GM12878 (cell line): ENCODE measurements around the gene DNAH1. TPM values are rescaled to one million over a fixed set of nuclear protein-coding genes. Genes with fewer than 3 reads are reported as not detected.

Experiments
- ATAC-seq: fragments of 200-7000 bp; cut with Tn5 transposase; 3 replicates; pipeline ENCODE4 v1.9.1; 2020; ENCODE audit warnings: mild to moderate bottlenecking, moderate library complexity
- BruUV-seq: library from RNA; stranded (reverse); fragments of 400-500 nt; replicated peaks from 2 replicates; lab custom pipeline; 2021; lab: Mats Ljungman, UMichigan
- CTCF ChIA-PET: fragments of 300-600 bp; sonication (Branson Sonifier 250); formaldehyde crosslinking; extraction: SDS; loops from one replicate; lab custom pipeline; 2021; ENCODE audit warnings: inconsistent platforms; lab: Yijun Ruan, JAX
- POLR2A ChIA-PET: fragments of 350-600 bp; formaldehyde crosslinking; extraction: SDS; loops from one replicate; lab custom pipeline; 2021; ENCODE audit warnings: inconsistent platforms; lab: Charles Lee
- RAD21 ChIA-PET: fragments of 300-600 bp; sonication (Branson Sonifier 250); formaldehyde crosslinking; loops from one replicate; lab custom pipeline; 2023; ENCODE audit warnings: antibody characterized with exemption; ENCODE audit not compliant: unreplicated experiment; lab: Charles Lee
- SMC1A ChIA-PET: fragments of 300-600 bp; sonication (Branson Sonifier 250); formaldehyde crosslinking; loops from one replicate; lab custom pipeline; 2023; ENCODE audit not compliant: unreplicated experiment, uncharacterized antibody; lab: Charles Lee
- DNase-seq: peaks from one replicate; pipeline ENCODE4 v3.0.0-alpha.2; 2011; ENCODE audit warnings: low read depth, low spot score
- FAIRE-seq: peaks from 3 replicates; lab custom pipeline; 2011; peaks lifted over from hg19 to GRCh38; lab: Jason Lieb, UNC
- H2AFZ ChIP-seq: 2 replicates; pipeline ENCODE4 v1.6.0; 2011; ENCODE audit warnings: low read depth, low read length, control low read depth; ENCODE audit not compliant: control insufficient read depth
- H3K27ac ChIP-seq: 2 replicates; pipeline ENCODE4 v1.5.1; 2011; ENCODE audit warnings: control low read depth; ENCODE audit not compliant: control insufficient read depth, insufficient read depth
- H3K27me3 ChIP-seq, 2 experiments: replicated peaks in 1 of 2; 2 replicates each; pipeline versions ENCODE4 v1.6.0 to v1.6.1; 2011; ENCODE audit warnings: low read length in 1 of 2; ENCODE audit not compliant: control insufficient read depth in 2 of 2, insufficient read depth in 2 of 2
- H3K36me3 ChIP-seq, 2 experiments: 2 replicates each; pipeline ENCODE4 v1.5.1; 2011; ENCODE audit warnings: low read length in 1 of 2; ENCODE audit not compliant: control insufficient read depth in 2 of 2, insufficient read depth in 2 of 2
- H3K4me1 ChIP-seq: 2 replicates; pipeline ENCODE4 v1.6.1; 2011; ENCODE audit warnings: mild to moderate bottlenecking, low read length, moderate library complexity, mixed read lengths; ENCODE audit not compliant: control insufficient read depth, insufficient read depth
- H3K4me2 ChIP-seq: 2 replicates; pipeline ENCODE4 v1.6.0; 2011; ENCODE audit warnings: control low read depth; ENCODE audit not compliant: control insufficient read depth, insufficient read depth
- H3K4me3 ChIP-seq: fragments of 200-600 bp; sonication (generic); 2 replicates; pipeline ENCODE4 v1.5.1; 2016
- H3K79me2 ChIP-seq: 2 replicates; pipeline ENCODE4 v1.6.0; 2011; ENCODE audit warnings: low read length; ENCODE audit not compliant: control insufficient read depth, insufficient read depth
- H3K9ac ChIP-seq: 2 replicates; pipeline ENCODE4 v1.8.0; 2011; ENCODE audit warnings: low read length, control low read depth, mixed read lengths; ENCODE audit not compliant: control insufficient read depth, insufficient read depth
- H3K9me3 ChIP-seq: replicated peaks from 3 replicates; pipeline ENCODE4 v1.5.1; 2011; ENCODE audit warnings: mild to moderate bottlenecking, low read length; ENCODE audit not compliant: control insufficient read depth, insufficient read depth
- H4K20me1 ChIP-seq: 2 replicates; pipeline ENCODE4 v1.6.0; 2011; ENCODE audit not compliant: control insufficient read depth, insufficient read depth
- ASH2L ChIP-seq: fragments of 300-600, 200-600 bp; sonication (generic); IDR thresholded peaks from 2 replicates; pipeline ENCODE4 v1.6.1; 2017; ENCODE audit warnings: low read depth, mild to moderate bottlenecking, borderline replicate concordance
- BCL11A ChIP-seq: IDR thresholded peaks from 2 replicates; pipeline ENCODE4 v1.6.1; 2011; ENCODE audit warnings: low read depth, low read length
- BCL3 ChIP-seq: IDR thresholded peaks from 2 replicates; pipeline ENCODE4 v1.6.1; 2011; ENCODE audit warnings: borderline replicate concordance, low read depth, mild to moderate bottlenecking, moderate library complexity, low read length; ENCODE audit not compliant: insufficient read depth, poor library complexity, severe bottlenecking
- EED ChIP-seq: sonication (generic); IDR thresholded peaks from 2 replicates; pipeline ENCODE4 v1.6.1; 2016; ENCODE audit warnings: antibody characterized with exemption, low read depth
- ETV6 ChIP-seq, 2 experiments: fragments of 450-650 bp in 1 of 2; IDR thresholded peaks in 1 of 2; conservative IDR thresholded peaks in 1 of 2; 2 replicates each; pipeline ENCODE4 v1.6.1; 2014; ENCODE audit warnings: antibody characterized with exemption in 1 of 2, borderline replicate concordance in 1 of 2, low read depth in 1 of 2, mild to moderate bottlenecking in 1 of 2, moderate library complexity in 1 of 2
- NFYA ChIP-seq: IDR thresholded peaks from 2 replicates; pipeline ENCODE4 v1.6.1; 2011; ENCODE audit warnings: low read depth, mild to moderate bottlenecking, low read length, improper control_type of control experiment, borderline replicate concordance
- PKNOX1 ChIP-seq: fragments of 450-650 bp; IDR thresholded peaks from 2 replicates; pipeline ENCODE4 v1.6.1; 2016; ENCODE audit warnings: mild to moderate bottlenecking
- STAT3 ChIP-seq: IDR thresholded peaks from 2 replicates; pipeline ENCODE4 v1.6.1; 2011; ENCODE audit warnings: low read depth, low read length, improper control_type of control experiment
- WGBS: methylation state at CpG from one replicate; pipeline ENCODE4 v1.1.6; 2016; ENCODE audit warnings: low lambda C conversion rate; ENCODE audit not compliant: insufficient replicate concordance, insufficient coverage; ENCODE audit errors: missing lambda C conversion rate; 5-methylcytosine and 5-hydroxymethylcytosine counted together
- in situ Hi-C: fragments of 300-500 bp; cut with MboI; formaldehyde crosslinking; loops from 9 replicates; pipeline ENCODE4 v1.14.3; 2018; ENCODE audit warnings: mixed read lengths
- intact Hi-C: fragments of 100-400 bp; cut with micrococcal nuclease; formaldehyde crosslinking; loops from one replicate; pipeline ENCODE4 v1.14.2; 2022; ENCODE audit not compliant: unreplicated experiment
- polyA plus RNA-seq, 11 experiments: library from polyadenylated mRNA; depleted of rRNA in 4 of 11; unstranded in 6 of 11; stranded (reverse) in 5 of 11; fragments of >200 nt; fragmentation: Nextera tagmentation in 4 of 11; fragmentation: Illumina TruSeq in 1 of 11; extraction: Ambion mirVana in 4 of 11; extraction: Trizol in 1 of 11; gene quantifications; 1 replicate in 1 of 11; 2 replicates in 10 of 11; pipeline versions ENCODE4 v1.2.1 to v1.2.3, GENCODE V29; 2011 to 2016; ENCODE audit warnings: inconsistent platforms in 2 of 11, missing spikeins in 2 of 11, low read depth in 1 of 11
- total RNA-seq, 4 experiments: library from RNA; depleted of rRNA in 3 of 4; stranded (reverse); fragments of >200 nt in 3 of 4; fragmentation: Illumina TruSeq in 1 of 4; extraction: Trizol in 1 of 4; gene quantifications; 2 replicates each; pipeline versions ENCODE4 v1.2.1 to v1.2.3, GENCODE V29; 2013 to 2021
- TF ChIP-seq, protein P1 (sequence below): IDR thresholded peaks from 2 replicates; pipeline ENCODE4 v1.6.1; 2012; ENCODE audit warnings: mild to moderate bottlenecking, low read depth, low read length
- TF ChIP-seq, protein P2 (sequence below): IDR thresholded peaks from 2 replicates; pipeline ENCODE4 v1.6.1; 2012; ENCODE audit warnings: improper control_type of control experiment, low read depth, low read length; ENCODE audit not compliant: insufficient replicate concordance

The DNAH1 gene
- total and polyA plus RNA-seq, 10 of the 15 experiments (the other 5 are each of a cell fraction or from before 2014, with no cell fraction given), result 0.31 to 5.8 (median 2.7) TPM

DNA sequence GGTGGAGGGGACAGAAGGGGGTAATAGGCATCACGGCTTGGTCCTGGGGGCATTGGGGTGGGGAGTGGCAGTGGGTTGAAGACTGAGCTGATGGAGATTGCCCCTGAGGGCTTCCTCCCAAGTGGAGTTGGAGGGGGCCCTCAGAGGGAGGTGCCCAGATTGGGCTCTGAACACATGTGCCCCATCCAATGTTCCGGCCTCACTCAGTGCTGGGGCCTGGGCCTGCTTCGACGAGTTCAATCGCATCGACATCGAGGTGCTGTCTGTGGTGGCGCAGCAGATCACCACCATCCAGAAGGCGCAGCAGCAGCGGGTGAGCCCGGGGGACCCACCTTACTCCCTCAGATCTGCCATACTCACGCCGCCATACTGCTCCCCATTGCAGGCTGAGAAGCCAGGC is 45.3 kb downstream of the DNAH1 start (continued):
- TF ChIP-seq, protein P1, sequence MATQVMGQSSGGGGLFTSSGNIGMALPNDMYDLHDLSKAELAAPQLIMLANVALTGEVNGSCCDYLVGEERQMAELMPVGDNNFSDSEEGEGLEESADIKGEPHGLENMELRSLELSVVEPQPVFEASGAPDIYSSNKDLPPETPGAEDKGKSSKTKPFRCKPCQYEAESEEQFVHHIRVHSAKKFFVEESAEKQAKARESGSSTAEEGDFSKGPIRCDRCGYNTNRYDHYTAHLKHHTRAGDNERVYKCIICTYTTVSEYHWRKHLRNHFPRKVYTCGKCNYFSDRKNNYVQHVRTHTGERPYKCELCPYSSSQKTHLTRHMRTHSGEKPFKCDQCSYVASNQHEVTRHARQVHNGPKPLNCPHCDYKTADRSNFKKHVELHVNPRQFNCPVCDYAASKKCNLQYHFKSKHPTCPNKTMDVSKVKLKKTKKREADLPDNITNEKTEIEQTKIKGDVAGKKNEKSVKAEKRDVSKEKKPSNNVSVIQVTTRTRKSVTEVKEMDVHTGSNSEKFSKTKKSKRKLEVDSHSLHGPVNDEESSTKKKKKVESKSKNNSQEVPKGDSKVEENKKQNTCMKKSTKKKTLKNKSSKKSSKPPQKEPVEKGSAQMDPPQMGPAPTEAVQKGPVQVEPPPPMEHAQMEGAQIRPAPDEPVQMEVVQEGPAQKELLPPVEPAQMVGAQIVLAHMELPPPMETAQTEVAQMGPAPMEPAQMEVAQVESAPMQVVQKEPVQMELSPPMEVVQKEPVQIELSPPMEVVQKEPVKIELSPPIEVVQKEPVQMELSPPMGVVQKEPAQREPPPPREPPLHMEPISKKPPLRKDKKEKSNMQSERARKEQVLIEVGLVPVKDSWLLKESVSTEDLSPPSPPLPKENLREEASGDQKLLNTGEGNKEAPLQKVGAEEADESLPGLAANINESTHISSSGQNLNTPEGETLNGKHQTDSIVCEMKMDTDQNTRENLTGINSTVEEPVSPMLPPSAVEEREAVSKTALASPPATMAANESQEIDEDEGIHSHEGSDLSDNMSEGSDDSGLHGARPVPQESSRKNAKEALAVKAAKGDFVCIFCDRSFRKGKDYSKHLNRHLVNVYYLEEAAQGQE, result no peak
- TF ChIP-seq NFYA, result no peak
- TF ChIP-seq STAT3, result no peak
- no peak for TF ChIP-seq BCL11A

- POLR2A ChIA-PET, result no interaction called here
- Histone ChIP-seq H3K27ac (no peak overlapping the region), H3K4me2 (no peak overlapping the region), H4K20me1 (no peaks in the 10 kb centered on the region), H3K4me1 (no peaks in the 10 kb centered on the region), H3K9ac (no peak overlapping the region), H2AFZ (no peak overlapping the region), H3K79me2 (no peaks in the 10 kb centered on the region), H3K36me3 (no peaks in the 10 kb centered on the region), H3K27me3 (no peaks in the 10 kb centered on the region), H3K4me3 (no peak overlapping the region), H3K9me3 (no peaks in the 10 kb centered on the region)
- BruUV-seq, result no TSS peak
- in situ Hi-C loops (no loop called here), intact Hi-C loops (no loop called here)
- no peak for ATAC-seq
- no peak for DNase-seq
- no peak for TF ChIP-seq PKNOX1
- TF ChIP-seq ETV6 (conservative IDR thresholded peaks at IDR 0.05 in 1 of 2, IDR thresholded peaks at IDR 0.05 in 1 of 2; ENCODE audit: borderline replicate concordance in 1 of 2, low read depth in 1 of 2), result no peak
- TF ChIP-seq BCL3, result no peak
- no peak for TF ChIP-seq ASH2L
- no peak for TF ChIP-seq EED
- TF ChIP-seq, protein P2, sequence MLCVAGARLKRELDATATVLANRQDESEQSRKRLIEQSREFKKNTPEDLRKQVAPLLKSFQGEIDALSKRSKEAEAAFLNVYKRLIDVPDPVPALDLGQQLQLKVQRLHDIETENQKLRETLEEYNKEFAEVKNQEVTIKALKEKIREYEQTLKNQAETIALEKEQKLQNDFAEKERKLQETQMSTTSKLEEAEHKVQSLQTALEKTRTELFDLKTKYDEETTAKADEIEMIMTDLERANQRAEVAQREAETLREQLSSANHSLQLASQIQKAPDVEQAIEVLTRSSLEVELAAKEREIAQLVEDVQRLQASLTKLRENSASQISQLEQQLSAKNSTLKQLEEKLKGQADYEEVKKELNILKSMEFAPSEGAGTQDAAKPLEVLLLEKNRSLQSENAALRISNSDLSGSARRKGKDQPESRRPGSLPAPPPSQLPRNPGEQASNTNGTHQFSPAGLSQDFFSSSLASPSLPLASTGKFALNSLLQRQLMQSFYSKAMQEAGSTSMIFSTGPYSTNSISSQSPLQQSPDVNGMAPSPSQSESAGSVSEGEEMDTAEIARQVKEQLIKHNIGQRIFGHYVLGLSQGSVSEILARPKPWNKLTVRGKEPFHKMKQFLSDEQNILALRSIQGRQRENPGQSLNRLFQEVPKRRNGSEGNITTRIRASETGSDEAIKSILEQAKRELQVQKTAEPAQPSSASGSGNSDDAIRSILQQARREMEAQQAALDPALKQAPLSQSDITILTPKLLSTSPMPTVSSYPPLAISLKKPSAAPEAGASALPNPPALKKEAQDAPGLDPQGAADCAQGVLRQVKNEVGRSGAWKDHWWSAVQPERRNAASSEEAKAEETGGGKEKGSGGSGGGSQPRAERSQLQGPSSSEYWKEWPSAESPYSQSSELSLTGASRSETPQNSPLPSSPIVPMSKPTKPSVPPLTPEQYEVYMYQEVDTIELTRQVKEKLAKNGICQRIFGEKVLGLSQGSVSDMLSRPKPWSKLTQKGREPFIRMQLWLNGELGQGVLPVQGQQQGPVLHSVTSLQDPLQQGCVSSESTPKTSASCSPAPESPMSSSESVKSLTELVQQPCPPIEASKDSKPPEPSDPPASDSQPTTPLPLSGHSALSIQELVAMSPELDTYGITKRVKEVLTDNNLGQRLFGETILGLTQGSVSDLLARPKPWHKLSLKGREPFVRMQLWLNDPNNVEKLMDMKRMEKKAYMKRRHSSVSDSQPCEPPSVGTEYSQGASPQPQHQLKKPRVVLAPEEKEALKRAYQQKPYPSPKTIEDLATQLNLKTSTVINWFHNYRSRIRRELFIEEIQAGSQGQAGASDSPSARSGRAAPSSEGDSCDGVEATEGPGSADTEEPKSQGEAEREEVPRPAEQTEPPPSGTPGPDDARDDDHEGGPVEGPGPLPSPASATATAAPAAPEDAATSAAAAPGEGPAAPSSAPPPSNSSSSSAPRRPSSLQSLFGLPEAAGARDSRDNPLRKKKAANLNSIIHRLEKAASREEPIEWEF, result no peak
- RAD21 ChIA-PET, result no interaction called here
- SMC1A ChIA-PET, result interaction anchor here (1.9 kb wide), 1 partner anchor 23 kb away, joined by 6 read pairs; no protein-coding TSS in a partner anchor
- no peak for FAIRE-seq
- WGBS, result 75% methylated on average over 4 of the region's 4 CpGs
- CTCF ChIA-PET, result interaction anchor here (0.9 kb wide), 1 partner anchor 66 kb away, joined by 3 read pairs; no protein-coding TSS in a partner anchor
Measured at GRCh38 chr3:52361898-52362297, 45.8 kb downstream of the DNAH1 start.
